CD4-positive, alpha-beta T cell treated with Interleukin-15 for 1 hour (primary cell): ENCODE results near the gene TMEM156.

Experiments used
- DNase-seq: peaks from one replicate; pipeline ENCODE4 v3.0.0-alpha.2; 2020

Gene TMEM156

DNA sequence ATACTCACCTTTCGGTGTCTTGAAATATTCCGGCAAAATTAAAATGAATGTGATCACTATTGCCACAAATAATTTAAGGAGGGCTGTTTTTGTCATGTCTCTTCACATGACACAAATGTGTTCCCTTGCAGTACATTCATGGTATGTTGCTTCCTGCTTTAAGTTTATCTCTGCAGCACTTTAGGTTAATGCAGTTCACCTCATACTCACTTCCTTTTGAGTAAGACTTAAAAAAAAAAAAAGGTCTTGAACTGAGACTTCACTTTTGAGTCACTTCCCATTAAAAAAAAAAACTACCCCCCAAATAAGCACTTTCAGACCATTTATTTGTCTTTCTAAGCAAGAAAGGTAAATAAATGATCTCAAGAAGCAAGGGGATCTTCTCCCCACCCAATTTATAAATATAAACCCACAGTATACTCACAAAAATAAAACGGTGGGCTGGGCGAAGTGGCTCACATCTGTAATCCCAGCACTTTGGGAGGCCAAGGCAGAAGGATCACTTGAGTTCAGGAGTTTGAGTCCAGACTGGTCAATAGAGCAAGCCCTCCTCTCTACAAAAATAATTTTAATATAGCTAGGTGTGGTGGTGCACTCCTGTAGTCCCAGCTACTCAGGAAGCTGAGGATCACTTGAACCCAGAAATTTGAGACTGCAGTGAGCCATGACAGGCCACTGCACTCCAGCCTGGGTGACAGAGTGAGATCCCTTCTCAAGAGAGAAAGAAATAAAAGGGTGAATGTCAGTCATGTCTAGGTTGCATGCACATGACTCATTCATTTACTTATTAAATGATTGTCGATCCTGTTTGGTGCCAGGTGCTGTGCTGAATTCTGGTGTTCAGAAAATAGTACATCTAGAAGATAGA, at the start of gene TMEM156:
TSS of gene TMEM156 (minus strand) at position 192 of the 868 bp plus-strand sequence. CDS start at position 96, 96 bp downstream.
- DNase-seq, result no peak

DNA sequence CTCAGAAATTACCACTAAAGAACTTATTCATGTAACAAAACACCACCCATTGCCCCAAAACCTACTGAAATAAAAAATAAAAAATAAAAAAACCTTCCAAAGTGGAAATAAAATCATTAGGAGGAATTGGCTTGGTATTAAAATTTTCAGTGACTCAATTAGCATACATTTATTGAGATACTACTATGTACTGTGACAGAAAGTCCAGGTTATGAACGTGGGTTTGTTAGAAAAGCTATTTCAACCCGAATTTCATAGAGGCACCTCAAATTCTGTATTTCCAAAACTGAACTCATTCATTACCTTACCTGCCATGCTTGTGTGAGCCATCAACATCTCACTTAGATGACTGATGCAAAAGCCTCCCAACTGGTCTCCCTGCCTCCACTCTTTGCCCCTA, 46.6 kb upstream of the TMEM156 start:
- no peak for DNase-seq

- no peak for DNase-seq
Measured at GRCh38 chr4:39068907-39069306, 36.7 kb upstream of the TMEM156 start.

DNA sequence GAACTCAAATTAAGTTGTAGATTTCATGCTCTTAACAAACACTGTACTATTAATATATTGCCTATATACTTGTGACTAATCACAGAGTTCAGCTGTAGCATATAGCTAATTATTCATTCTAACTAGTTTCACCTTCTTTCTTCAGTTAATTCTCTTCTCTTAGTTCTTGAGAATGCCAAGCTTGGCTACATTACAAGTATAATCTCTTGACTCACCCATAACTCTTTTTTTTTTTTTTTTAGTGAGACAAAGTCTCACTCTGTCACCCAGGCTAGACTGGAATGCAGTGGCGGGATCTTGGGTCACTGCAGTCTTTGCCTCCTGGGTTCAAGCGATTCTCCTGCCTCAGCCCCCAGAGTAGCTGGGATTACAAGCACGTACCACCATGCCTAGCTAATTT, 35.2 kb upstream of the TMEM156 start:
- DNase-seq, result no peak

- DNase-seq, result no peak
Measured at GRCh38 chr4:39067031-39067430, 34.8 kb upstream of the TMEM156 start.

- no peak for DNase-seq
Measured at GRCh38 chr4:39066371-39066770, 34.2 kb upstream of the TMEM156 start.

GRCh38 chr4:39063430-39063829, 31.2 kb upstream of the TMEM156 start:
- DNase-seq, result no peak

DNA sequence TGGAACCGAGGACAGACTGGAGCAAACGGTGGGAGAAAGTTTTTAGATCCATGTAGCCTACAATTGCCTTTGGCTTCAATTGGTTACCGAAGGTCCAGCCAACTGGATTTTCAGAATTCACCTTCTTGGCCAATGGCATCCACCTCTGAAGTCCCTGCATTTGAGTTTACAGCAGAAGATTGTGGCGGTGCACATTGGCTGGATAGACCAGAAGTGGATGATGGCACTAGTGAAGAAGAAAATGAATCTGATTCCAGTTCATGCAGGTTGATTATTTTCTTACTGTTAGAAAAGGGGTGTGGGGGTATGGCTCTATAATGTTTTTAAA, 30.5 kb upstream of the TMEM156 start:
- DNase-seq, result no peak

- no peak for DNase-seq
Measured at GRCh38 chr4:39062094-39062769, 30.0 kb upstream of the TMEM156 start, which contains the start of gene KLHL5. Gene KLHL5, plus strand, starts transcription at chr4:39062232. Its CDS starts 421 bp downstream, at chr4:39062653.

DNA sequence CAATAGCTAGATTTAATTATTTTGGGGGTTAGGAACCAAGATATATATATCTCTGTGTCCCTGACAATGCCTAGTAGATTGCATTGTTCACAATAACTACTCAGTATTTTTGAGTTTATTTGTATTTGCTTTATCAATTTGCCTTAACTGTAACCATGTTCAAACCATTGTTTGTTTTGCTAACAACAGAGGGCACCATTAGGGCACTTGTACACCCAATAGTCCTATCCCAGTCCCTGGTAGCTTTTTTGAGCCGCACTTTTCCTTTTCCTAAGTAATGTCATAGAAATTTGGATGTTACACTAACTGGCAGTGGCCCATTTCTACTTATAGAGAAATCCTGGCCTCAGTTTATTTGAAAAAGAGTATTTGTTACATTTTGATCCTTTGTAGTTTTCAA, 29.2 kb upstream of the TMEM156 start:
- no peak for DNase-seq

GRCh38 chr4:39056023-39056422, 23.8 kb upstream of the TMEM156 start:
- DNase-seq, result no peak

DNA sequence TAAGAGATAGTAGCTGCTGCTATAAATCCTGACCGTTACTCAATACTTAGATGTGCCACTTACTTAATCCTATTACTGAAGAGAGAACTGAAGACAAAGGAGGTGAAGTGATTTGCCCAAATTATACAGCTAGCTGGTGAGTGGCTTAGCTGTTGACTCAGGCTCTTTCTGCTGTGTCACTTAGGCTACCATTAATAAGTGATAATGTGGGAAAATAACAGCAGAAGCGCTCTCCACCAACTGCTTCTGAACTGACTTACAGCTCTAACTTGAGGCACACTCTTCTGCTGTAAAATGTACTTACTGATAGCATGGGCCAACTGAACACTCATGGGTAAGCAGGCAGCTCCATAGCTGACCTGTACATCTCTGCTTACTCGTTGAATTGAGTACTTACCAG, 22.3 kb upstream of the TMEM156 start:
- DNase-seq, result no peak

GRCh38 chr4:39053983-39054382, 21.8 kb upstream of the TMEM156 start:
- no peak for DNase-seq

DNA sequence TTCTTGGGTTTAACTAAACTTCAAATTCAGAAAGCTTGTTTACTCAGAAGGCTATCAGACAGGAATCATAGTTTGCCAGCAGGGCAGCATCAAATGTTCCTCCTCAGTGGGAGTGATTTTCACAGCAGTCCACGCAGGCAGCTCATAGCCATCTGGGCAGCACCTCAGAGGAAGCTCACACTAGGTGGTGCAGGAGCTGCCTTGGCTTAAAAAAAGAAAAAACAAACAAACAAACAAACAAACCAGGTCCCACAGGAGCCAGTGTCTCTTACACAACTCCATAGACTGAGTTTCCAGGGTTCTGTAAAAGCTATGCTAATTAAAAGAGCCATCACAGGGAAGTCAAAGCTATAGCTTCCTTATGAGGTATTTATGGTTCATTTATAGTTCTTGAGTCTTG, 19.3 kb upstream of the TMEM156 start:
- no peak for DNase-seq

- DNase-seq, result no peak
Measured at GRCh38 chr4:39050590-39050989, 18.4 kb upstream of the TMEM156 start.

DNA sequence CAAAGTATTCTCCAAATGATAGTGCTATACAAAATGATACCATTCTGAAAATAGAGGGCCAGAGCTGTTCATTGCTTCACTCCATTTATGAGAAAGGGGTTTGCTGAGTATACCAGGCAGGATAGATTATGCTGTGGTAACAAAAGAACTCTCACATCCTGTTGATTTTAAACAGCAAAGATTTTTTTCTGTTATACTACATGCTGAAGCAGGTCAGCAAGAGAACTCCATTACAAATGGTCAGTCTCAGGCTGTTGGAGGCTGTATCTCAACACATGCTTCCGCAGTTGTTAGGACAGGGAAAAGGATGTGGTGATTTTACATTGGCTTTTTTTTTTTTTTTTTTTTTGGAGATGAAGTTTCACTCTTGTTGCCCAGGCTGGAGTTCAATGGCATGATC, 16.1 kb upstream of the TMEM156 start:
- DNase-seq, result no peak

DNA sequence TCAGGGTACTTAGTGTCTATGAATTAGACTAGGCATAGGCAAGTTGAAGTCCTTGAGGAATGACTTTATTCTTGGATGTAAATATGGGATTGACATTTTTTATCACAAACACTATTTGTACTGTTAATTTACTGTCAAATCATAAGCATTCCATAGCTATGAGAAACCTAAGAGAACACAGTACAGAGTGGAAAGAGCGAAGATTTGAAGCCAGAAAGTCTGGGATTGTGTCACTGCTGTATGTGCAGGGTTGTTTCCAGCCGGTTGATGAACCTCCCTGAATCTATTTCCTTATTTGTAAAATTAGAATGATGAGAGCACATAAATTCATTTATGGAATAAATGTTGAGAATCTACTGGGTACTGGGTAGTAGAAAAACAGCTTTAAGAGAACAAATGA, 15.5 kb upstream of the TMEM156 start:
- DNase-seq, result no peak

GRCh38 chr4:39046249-39046648, 14.0 kb upstream of the TMEM156 start:
- peak; percentile 39 for DNase-seq

- no peak for DNase-seq
Measured at GRCh38 chr4:39045827-39046221, 13.6 kb upstream of the TMEM156 start.

DNA sequence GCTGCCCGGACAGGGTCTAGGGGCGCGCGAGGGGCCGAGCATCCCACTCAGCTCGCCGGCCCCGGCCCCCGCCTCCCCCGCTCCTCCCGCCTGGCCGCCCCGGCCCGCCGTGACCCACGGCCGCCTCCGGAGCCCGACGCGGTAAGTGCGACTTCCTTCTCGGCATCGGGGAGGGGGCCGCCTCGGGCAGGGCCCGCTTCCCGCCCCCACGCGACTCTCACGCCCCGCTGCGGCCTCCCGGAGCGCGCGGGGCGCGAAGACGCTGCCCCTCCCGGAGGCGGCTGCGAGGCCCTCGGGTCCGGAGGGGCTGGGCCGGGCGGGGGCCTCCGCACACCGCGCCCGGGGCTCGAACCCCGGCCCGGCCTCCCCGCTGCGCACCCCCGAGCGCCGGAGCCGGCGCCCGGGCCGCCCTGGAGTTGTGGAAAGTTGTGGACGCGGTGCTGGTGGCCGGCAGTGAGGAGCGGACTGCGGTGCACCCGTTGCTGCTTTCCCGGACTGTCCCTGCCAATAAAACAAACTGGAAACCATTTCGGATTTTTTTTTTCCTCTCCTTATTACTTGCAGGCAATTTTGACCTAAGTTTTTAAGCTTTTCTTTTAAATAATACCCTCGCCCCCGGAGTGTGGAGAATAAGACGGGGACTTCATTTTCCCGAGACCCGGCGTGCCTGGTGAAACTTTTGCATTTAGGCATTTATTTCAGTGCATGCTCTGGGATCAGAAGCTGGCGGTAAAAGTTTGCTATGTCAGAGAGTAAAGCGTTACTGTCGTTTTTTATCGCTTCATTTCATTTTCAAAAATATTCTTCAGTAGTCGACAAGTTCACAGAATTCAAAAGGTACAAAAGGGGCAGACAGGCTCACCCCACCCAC, 13.0 kb upstream of the TMEM156 start:
- DNase-seq, result peak; percentile 62

DNA sequence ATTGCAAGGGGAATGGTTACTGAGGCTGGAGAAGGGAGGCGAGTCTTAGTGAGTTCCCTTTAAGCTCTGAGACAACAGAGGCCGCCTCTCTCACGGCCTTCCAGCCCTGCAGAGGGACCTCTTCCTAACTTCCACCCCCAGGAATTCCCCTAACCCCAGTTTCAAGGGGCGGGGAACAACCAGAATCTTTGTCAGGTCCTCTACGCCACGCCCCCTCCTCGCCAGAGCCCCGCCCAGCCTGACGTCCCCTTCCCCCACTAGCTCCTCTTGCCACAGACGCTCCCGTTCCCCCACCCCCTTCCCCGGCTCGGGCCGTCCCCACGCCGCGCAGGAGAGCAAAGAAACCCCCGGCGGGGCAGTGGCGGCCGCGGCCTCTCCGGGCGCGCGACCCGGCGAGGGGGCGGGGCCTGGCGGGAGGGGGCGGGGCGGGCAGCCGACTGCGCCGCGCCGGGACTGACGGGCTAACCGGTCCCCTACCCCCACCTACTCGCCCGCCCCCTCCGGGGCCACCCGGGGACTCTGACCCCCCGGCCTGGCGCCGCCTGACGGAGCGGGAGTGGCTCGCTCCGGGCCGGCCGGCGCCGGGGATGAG, 12.3 kb upstream of the TMEM156 start:
- peak; percentile 98 for DNase-seq

DNA sequence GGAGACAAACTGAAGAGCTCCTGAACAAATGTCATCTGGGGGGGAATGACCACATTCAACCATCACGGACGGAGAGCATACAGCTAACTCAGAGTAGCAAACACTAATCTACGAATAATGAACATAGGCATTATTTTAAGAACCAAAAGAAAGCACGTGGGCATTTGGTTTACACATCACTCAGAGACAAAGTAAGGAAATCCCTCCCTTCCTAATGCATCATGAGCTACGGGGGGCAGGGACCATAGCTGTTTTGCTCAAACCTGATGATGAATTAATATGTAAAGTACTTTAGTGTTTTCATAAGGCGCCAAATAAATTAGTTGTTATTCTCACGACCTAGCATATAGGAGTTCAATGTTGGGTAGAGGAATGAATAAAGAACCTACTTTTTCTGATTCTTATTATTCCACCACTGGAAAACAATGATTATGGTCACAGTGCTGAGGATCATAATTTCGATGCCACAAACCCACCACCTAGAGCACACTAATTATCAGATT, 11.7 kb upstream of the TMEM156 start:
- DNase-seq, result no peak
